Naive thymus-derived CD4-positive, alpha-beta T cell (primary cell): ENCODE measurements around the gene MALAT1. TPM values are rescaled to one million over a fixed set of nuclear protein-coding genes. Genes with fewer than 3 reads are reported as not detected.
A peak's percentile ranks its signal among the peaks of the same experiment; 100 is the strongest.
"Not testable (repeated sequence)": the region's sequence is repeated elsewhere in the genome, so short reads cannot be mapped to it uniquely, and the experiment has no call there.

ENCODE experiments used
- ATAC-seq: fragments of 150-1000 bp; cut with Tn5 transposase; 2 replicates; pipeline ENCODE4 v1.10.0; 2021; ENCODE audit warnings: mild to moderate bottlenecking, moderate library complexity
- CTCF ChIA-PET: fragments of 350-600 bp; sonication (Branson Sonifier 250); formaldehyde crosslinking; loops from one replicate; lab custom pipeline; 2021; ENCODE audit warnings: antibody characterized with exemption; lab: Charles Lee
- POLR2A ChIA-PET: fragments of 350-600 bp; sonication (Branson Sonifier 250); formaldehyde crosslinking; loops from one replicate; lab custom pipeline; 2021; ENCODE audit warnings: antibody characterized with exemption, inconsistent platforms; lab: Charles Lee
- DNase-seq, 9 donors: peaks; one replicate each; pipeline versions ENCODE4 v3.0.0 to v3.0.0-alpha.2; 2020 to 2022; ENCODE audit warnings: mixed read lengths in 1 of 9
- H3K27ac ChIP-seq: one replicate; pipeline ENCODE4 v1.7.0; 2013; ENCODE audit warnings: mild to moderate bottlenecking, low read depth, low read length, moderate library complexity
- H3K27me3 ChIP-seq, 2 donors: one replicate each; pipeline ENCODE4 v1.7.0; 2013; ENCODE audit warnings: low read length in 2 of 2, mild to moderate bottlenecking in 2 of 2, moderate library complexity in 2 of 2; ENCODE audit not compliant: control insufficient read depth in 2 of 2, insufficient read depth in 2 of 2
- H3K36me3 ChIP-seq, 3 experiments: 1 replicate in 2 of 3; 2 replicates in 1 of 3; pipeline ENCODE4 v1.7.0; 2013; ENCODE audit warnings: low read length in 3 of 3, mild to moderate bottlenecking in 3 of 3, moderate library complexity in 1 of 3; ENCODE audit not compliant: insufficient read depth in 3 of 3, control insufficient read depth in 2 of 3
- H3K4me1 ChIP-seq, 2 donors: one replicate each; pipeline ENCODE4 v1.7.0; 2013; ENCODE audit warnings: low read length in 2 of 2, mild to moderate bottlenecking in 2 of 2, moderate library complexity in 1 of 2; ENCODE audit not compliant: control insufficient read depth in 2 of 2, insufficient read depth in 2 of 2
- H3K4me3 ChIP-seq: 2 replicates; pipeline ENCODE4 v1.7.0; 2013; ENCODE audit warnings: mild to moderate bottlenecking, low read length
- H3K9me3 ChIP-seq, 3 experiments: 1 replicate in 2 of 3; 2 replicates in 1 of 3; pipeline ENCODE4 v1.7.0; 2013; ENCODE audit warnings: low read length in 3 of 3; ENCODE audit not compliant: control insufficient read depth in 2 of 3
- H3K27ac Mint-ChIP-seq, 9 donors: one replicate each; pipeline ENCODE4 v1.8.0; 2020 to 2022; ENCODE audit warnings: mixed read lengths in 9 of 9, mild to moderate bottlenecking in 8 of 9, moderate library complexity in 5 of 9, inconsistent platforms in 2 of 9
- H3K27me3 Mint-ChIP-seq, 5 donors: one replicate each; pipeline ENCODE4 v1.8.0; 2021 to 2022; ENCODE audit warnings: mixed read lengths in 5 of 5, mild to moderate bottlenecking in 1 of 5
- H3K36me3 Mint-ChIP-seq, 5 donors: one replicate each; pipeline ENCODE4 v1.8.0; 2020 to 2022; ENCODE audit warnings: mixed read lengths in 5 of 5, mild to moderate bottlenecking in 3 of 5, inconsistent platforms in 1 of 5
- H3K4me1 Mint-ChIP-seq, 7 donors: one replicate each; pipeline ENCODE4 v1.8.0; 2020 to 2022; ENCODE audit warnings: mixed read lengths in 7 of 7, mild to moderate bottlenecking in 3 of 7, inconsistent platforms in 1 of 7
- H3K4me3 Mint-ChIP-seq, 10 donors: one replicate each; pipeline ENCODE4 v1.8.0; 2020 to 2022; ENCODE audit warnings: mild to moderate bottlenecking in 10 of 10, mixed read lengths in 10 of 10, moderate library complexity in 6 of 10, inconsistent platforms in 2 of 10
- H3K9me3 Mint-ChIP-seq, 11 donors: one replicate each; pipeline ENCODE4 v1.8.0; 2020 to 2022; ENCODE audit warnings: mixed read lengths in 11 of 11, mild to moderate bottlenecking in 4 of 11, inconsistent platforms in 1 of 11, moderate library complexity in 1 of 11
- intact Hi-C, 2 donors: fragments of 100-400 bp; cut with micrococcal nuclease; formaldehyde crosslinking; loops; one replicate each; pipeline ENCODE4 v1.15.1; 2023
- polyA plus RNA-seq, 2 donors: library from polyadenylated mRNA; unstranded; fragments of 300-500 nt; fragmentation: Illumina TruSeq; gene quantifications; one replicate each; pipeline ENCODE4 v1.2.3, GENCODE V29; 2021
- total RNA-seq, 6 experiments: library from RNA in 5 of 6; stranded (reverse) in 5 of 6; gene quantifications; 1 replicate in 5 of 6; 2 replicates in 1 of 6; pipeline ENCODE4 v1.2.3 and lab custom pipeline; 2021 to 2026

The MALAT1 gene
- total and polyA plus RNA-seq, 7 experiments from 2014 or later, result 734 to 32,234 (median 30,857) TPM

DNA sequence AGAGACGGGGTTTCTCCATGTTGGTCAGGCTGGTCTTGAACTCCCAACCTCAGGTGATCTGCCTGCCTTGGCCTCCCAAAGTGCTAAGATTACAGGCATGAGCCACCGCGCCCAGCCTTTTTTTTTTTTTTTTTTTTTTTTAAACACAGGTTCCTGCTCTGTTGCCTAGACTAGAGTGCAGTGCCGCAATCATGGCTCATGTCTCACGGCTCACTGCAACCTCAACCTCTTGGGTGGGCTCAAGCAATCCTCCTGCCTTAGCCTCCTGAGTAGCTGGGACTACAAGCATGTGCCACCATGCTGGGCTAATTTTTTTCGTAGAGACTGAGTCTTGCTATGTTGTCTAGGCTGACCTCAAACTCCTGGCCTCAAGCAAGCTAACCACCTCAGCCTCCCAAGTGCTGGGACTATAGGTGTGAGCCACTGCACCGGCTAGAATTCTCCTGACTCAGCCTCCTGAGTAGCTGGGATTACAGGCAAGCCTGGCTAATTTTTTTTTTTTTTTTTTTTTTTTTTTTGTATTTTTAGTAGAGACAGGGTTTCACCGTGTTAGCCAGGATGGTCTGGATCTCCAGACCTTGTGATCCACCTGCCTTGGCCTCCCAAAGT, 20.2 kb downstream of the MALAT1 start:
- CTCF ChIA-PET, result not testable (repeated sequence)

DNA sequence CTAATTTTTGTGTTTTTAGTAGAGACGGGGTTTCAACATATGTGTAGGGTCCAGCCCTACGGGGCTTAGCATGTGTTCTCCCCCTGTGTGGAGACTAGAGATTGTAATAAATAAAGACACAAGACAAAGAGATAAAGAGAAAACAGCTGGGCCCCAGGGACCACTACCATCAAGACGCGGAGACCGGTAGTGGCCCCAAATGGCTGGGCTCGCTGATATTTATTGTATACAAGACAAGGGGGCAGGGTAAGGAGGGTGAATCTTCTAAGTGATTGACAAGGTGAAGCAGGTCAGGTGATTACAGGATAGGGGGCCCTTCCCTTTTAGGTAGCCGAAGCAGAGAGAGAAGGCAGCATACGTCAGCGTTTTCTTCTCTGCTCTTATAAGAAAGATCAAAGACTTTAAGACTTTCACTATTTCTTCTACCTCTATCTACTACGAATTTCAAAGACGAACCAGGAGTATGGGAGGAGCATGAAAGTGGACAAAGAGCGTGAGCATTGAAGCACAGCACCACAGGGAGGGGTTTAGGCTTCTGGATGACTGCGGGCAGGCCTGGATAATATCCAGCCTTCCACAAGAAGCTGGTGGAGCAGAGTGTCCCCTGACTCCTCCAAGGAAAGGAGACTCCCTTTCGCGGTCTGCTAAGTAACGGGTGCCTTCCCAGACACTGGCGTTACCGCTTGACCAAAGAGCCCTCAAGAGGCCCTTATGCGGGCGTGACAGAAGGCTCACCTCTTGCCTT, 23.1 kb downstream of the MALAT1 start:
- ChIA-PET CTCF (interaction anchor here (0.7 to 1.1 kb wide), 2 partner anchors 23 to 166 kb away, joined by 3 read pairs; partner anchors contain the start of gene MALAT1), POLR2A (interaction anchor here (0.6 to 9.6 kb wide), 9 partner anchors 9 to 511 kb away, joined by 3 to 97 read pairs (median 3); partner anchors contain the start of gene MALAT1)
- not testable (repeated sequence) for H3K27me3 Mint-ChIP-seq, H3K27me3 ChIP-seq, H3K9me3 ChIP-seq, H3K9me3 Mint-ChIP-seq, H3K36me3 ChIP-seq, H3K36me3 Mint-ChIP-seq, ATAC-seq
- H3K27ac Mint-ChIP-seq, result peak overlapping the region; percentile 76 to 98 (median 93)
- peak overlapping the region; percentile 73 for H3K27ac ChIP-seq
- H3K4me1 Mint-ChIP-seq, result peaks cover 27 to 49% (median 42%) of the 10 kb centered on the region in 7 donors
- DNase-seq, result peak in 7 of 9 donors; percentile 42 to 78 (median 62)
- intact Hi-C loops, result loop anchor here in 1 of 2 donors (2.0 kb wide), 1 partner anchor 13 kb away; no protein-coding TSS in a partner anchor
- H3K4me3 Mint-ChIP-seq, result peak overlapping the region; percentile 85 to 94 (median 86)
- H3K4me3 ChIP-seq, result peak overlapping the region; percentile 46
- H3K4me1 ChIP-seq, result peaks cover 27 to 34% of the 10 kb centered on the region in 2 donors

More for the DNA sequence above, 20.2 kb downstream of the MALAT1 start:
- peaks cover 11 to 16% of the 10 kb centered on the region in 2 donors for H3K4me1 ChIP-seq
- H3K27me3 Mint-ChIP-seq, H3K9me3 Mint-ChIP-seq, H3K9me3 ChIP-seq, DNase-seq, H3K27ac ChIP-seq, H3K36me3 ChIP-seq, H3K36me3 Mint-ChIP-seq, H3K27me3 ChIP-seq, intact Hi-C loops, H3K4me3 ChIP-seq, ATAC-seq: not testable (repeated sequence)
- peaks cover 27 to 37% (median 35%) of the 10 kb centered on the region in 7 donors for H3K4me1 Mint-ChIP-seq
- peak overlapping the region in 2 of 9 donors; percentile 12 to 36 for H3K27ac Mint-ChIP-seq
- H3K4me3 Mint-ChIP-seq, result peak overlapping the region in 1 of 10 donors; percentile 29
- POLR2A ChIA-PET, result interaction anchor here (0.6 to 9.6 kb wide), 7 partner anchors 8 to 161 kb away, joined by 3 to 97 read pairs (median 3); partner anchors contain the start of gene MALAT1

DNA sequence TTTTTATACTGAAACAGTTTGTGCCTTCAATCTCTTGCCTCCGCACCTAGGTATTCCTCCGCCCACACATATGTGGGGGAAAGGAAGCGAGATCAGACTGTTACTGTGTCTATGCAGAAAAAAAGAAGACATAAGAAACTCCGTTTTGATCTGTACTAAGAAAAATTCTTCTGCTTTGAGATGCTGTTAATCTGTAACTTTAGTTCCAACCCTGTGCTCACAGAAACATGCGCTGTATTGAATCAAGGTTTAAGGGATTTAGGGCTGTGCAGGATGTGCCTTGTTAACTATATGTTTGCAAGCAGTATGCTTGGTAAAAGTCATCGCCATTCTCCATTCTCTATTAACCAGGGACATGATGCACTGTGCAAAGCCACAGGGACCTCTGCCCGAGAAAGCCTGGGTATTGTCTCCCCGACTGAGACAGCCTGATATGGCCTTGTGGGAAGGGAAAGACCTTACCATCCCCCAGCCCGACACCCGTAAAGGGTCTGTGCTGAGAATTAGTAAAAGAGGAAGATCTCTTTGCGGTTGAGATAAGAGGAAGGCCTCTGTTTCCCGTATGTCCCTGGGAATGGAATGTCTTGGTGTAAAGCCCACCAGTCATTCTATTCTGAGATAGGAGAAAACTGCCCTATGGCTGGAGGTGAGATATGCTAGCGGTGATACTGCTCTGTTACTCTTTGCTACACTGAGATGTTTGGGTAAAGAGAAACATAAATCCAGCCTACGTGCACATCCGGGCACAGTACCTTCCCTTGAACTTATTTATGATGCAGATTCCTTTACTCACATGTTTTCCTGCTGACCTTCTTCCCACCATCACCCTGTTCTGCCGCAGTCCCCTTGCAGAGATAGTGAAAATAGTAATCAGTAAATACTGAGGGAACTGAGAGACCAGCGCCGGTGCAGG, 24.1 kb downstream of the MALAT1 start:
- Histone ChIP-seq H3K27ac (peak overlapping the region; percentile 73), H3K4me3 (peak overlapping the region; percentile 50), H3K4me1 (peaks cover 27 to 34% of the 10 kb centered on the region in 2 donors), H3K36me3 (peaks cover 0 to 12% (median 0%) of the 10 kb centered on the region in 3 experiments)
- DNase-seq, result peak in 7 of 9 donors; percentile 53 to 71 (median 66)
- peaks cover 27 to 56% (median 46%) of the 10 kb centered on the region in 7 donors for H3K4me1 Mint-ChIP-seq
- not testable (repeated sequence) for H3K27me3 Mint-ChIP-seq, H3K27me3 ChIP-seq, ATAC-seq, H3K9me3 Mint-ChIP-seq, H3K9me3 ChIP-seq
- H3K36me3 Mint-ChIP-seq, result peaks cover 0 to 10% (median 0%) of the 10 kb centered on the region in 5 donors
- H3K4me3 Mint-ChIP-seq, result peak overlapping the region; percentile 85 to 94 (median 86)
- POLR2A ChIA-PET, result interaction anchor here (0.9 to 9.6 kb wide), 7 partner anchors 19 to 99 kb away, joined by 3 to 213 read pairs (median 10); partner anchors contain the start of genes MALAT1 and NEAT1
- CTCF ChIA-PET, result interaction anchor here (1.1 kb wide), 1 partner anchor 106 kb away, joined by 3 read pairs; no protein-coding TSS in a partner anchor
- intact Hi-C loops, result loop anchor here in 1 of 2 donors (2.0 kb wide), 1 partner anchor 14 kb away; no protein-coding TSS in a partner anchor
- H3K27ac Mint-ChIP-seq, result peak overlapping the region; percentile 89 to 98 (median 95)

DNA sequence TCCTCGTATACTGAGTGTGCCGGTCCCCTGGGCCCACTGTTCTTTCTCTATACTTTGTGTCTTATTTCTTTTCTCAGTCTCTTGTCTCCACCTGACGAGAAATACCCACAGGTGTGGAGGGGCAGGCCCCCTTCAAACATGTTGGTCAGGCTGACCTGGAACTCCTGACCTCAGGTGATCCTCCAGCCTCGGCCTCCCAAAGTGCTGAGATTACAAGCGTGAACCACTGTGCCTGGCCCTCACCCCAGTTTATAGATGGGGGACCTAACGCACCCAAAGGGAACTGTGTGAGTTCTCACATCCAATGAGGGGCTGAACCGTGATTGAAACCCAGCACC, 24.8 kb downstream of the MALAT1 start:
- CTCF ChIA-PET, result interaction anchor here (0.7 to 1.3 kb wide), 3 partner anchors 14 to 107 kb away, joined by 3 to 5 read pairs (median 3); no protein-coding TSS in a partner anchor
- not testable (repeated sequence) for ATAC-seq, DNase-seq, H3K9me3 Mint-ChIP-seq, H3K9me3 ChIP-seq, H3K27me3 Mint-ChIP-seq, H3K27me3 ChIP-seq
- peak overlapping the region; percentile 73 for H3K27ac ChIP-seq
- H3K36me3 ChIP-seq, result peaks cover 0 to 12% (median 0%) of the 10 kb centered on the region in 3 experiments
- peak overlapping the region; percentile 45 for H3K4me3 ChIP-seq
- peaks cover 27 to 34% of the 10 kb centered on the region in 2 donors for H3K4me1 ChIP-seq
- intact Hi-C loops, result loop anchor here in 1 of 2 donors (2.0 kb wide), 1 partner anchor 15 kb away; no protein-coding TSS in a partner anchor
- Mint-ChIP-seq H3K4me3 (peak overlapping the region; percentile 85 to 94 (median 86)), H3K4me1 (peaks cover 27 to 57% (median 47%) of the 10 kb centered on the region in 7 donors), H3K36me3 (peaks cover 0 to 10% (median 0%) of the 10 kb centered on the region in 5 donors), H3K27ac (peak overlapping the region; percentile 89 to 98 (median 95))
- POLR2A ChIA-PET, result interaction anchor here (0.8 to 8.9 kb wide), 8 partner anchors 17 to 139 kb away, joined by 3 to 213 read pairs (median 11); partner anchors contain the start of genes EHBP1L1, MALAT1, MAP3K11 and NEAT1

DNA sequence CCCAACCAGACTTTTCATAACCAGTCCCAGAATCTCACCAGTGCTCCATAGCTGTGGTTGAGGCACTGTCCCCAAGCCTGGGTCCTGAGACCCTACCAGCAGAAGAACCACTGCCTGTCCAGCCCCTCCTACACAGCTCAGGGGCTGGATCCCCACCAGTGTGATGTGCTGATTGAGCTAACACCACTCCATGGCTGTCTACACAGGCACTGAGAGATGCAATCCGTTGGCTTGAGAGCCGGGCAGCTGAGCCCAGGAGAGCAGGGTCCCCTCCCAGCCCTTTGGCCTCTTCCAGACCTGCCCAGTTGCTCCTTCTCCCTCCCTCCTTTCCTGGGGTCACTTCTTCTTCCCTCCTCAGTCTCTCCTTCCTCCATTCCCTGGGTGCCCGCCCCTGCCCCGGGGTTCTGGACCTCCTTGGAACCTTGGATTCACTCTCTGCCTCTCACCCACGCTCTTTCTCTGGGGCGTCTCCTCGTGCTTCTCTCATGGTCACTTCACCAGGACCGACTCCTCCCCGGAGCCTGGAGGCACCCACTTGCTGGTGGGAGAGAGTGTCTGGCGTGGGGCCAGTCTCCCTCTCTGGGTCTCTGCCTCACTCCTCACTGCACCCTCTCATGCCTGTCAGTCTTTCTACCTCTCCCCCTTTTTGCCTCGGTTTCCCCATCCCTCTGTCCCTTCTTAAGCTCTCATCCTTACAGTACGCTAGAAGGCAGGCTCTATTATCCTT, 25.3 kb downstream of the MALAT1 start:
- Mint-ChIP-seq H3K27ac (peak overlapping the region; percentile 89 to 98 (median 95)), H3K36me3 (peaks cover 0 to 13% (median 0%) of the 10 kb centered on the region in 5 donors), H3K27me3 (no peaks in the 10 kb centered on the region), H3K4me1 (peaks cover 27 to 62% (median 50%) of the 10 kb centered on the region in 7 donors), H3K9me3 (peaks cover 0 to 2% (median 0%) of the 10 kb centered on the region in 11 donors), H3K4me3 (peak overlapping the region; percentile 85 to 94 (median 86))
- ATAC-seq (peak; percentile 17), DNase-seq (no peak)
- intact Hi-C loops, result loop anchor here (1.0 kb wide), 1 partner anchor 91 kb away; the partner anchor contains the start of gene PCNX3 (in 2 of the 2)
- Histone ChIP-seq H3K27me3 (no peaks in the 10 kb centered on the region), H3K27ac (peak overlapping the region; percentile 73), H3K4me3 (peak overlapping the region; percentile 45), H3K9me3 (no peaks in the 10 kb centered on the region), H3K36me3 (peaks cover 0 to 17% (median 0%) of the 10 kb centered on the region in 3 experiments), H3K4me1 (peaks cover 27 to 34% of the 10 kb centered on the region in 2 donors)
- ChIA-PET CTCF (interaction anchor here (0.7 to 1.3 kb wide), 4 partner anchors 14 to 108 kb away, joined by 3 to 5 read pairs (median 3); partner anchors contain the start of gene MALAT1), POLR2A (interaction anchor here (0.5 to 8.9 kb wide), 20 partner anchors 10 to 140 kb away, joined by 3 to 213 read pairs (median 5); partner anchors contain the start of genes EHBP1L1, FAM89B, MALAT1 and MAP3K11)
